GM23248 (cell line): ENCODE data around the gene CIPC.

Source experiments
- EZH2 ChIP-seq: fragments of 200-600 bp; sonication (generic); IDR thresholded peaks from 2 replicates; pipeline ENCODE4 v1.6.1; 2018; ENCODE audit warnings: antibody characterized with exemption, mild to moderate bottlenecking; ENCODE audit not compliant: insufficient read depth, poor library complexity, severe bottlenecking
- EZH2phosphoT487 ChIP-seq: fragments of 200-600 bp; sonication (generic); IDR thresholded peaks from 2 replicates; pipeline ENCODE4 v1.6.1; 2018; ENCODE audit warnings: antibody characterized with exemption, moderate library complexity, mild to moderate bottlenecking, low read depth; ENCODE audit not compliant: insufficient read depth

- TF ChIP-seq EZH2 = no peak
- no peak for TF ChIP-seq EZH2phosphoT487
Observed at GRCh38 chr14:77105145-77105939, 7.3 kb downstream of the CIPC start.
